Body of pancreas (tissue), 4 donors: ENCODE measurements around the gene ABLIM1. TPM values are rescaled to one million over a fixed set of nuclear protein-coding genes. Genes with fewer than 3 reads are reported as not detected.

Experiments used
- ATAC-seq: fragments of 150-250 bp; one replicate; pipeline ENCODE4 v1.9.1; 2016
- DNase-seq, 4 donors: peaks; one replicate each; pipeline ENCODE4 v3.0.0-alpha.2; 2019
- H3K27ac ChIP-seq, 4 donors: fragments of 200-600 bp; sonication (generic); 1 replicate in 3 of 4; 2 replicates in 1 of 4; pipeline versions ENCODE4 v1.5.1 to v1.6.1; 2016 to 2019; ENCODE audit warnings: mild to moderate bottlenecking in 1 of 4, mixed read lengths in 1 of 4, moderate library complexity in 1 of 4
- H3K27me3 ChIP-seq, 2 donors: fragments of 200-600 bp; sonication (generic); one replicate each; pipeline ENCODE4 v1.6.0; 2016; ENCODE audit warnings: mild to moderate bottlenecking in 1 of 2
- H3K36me3 ChIP-seq, 2 donors: fragments of 200-600 bp; sonication (generic); replicated peaks in 1 of 2; 2 replicates each; pipeline ENCODE4 v1.5.1; 2016; ENCODE audit warnings: low read depth in 2 of 2; ENCODE audit not compliant: insufficient read depth in 1 of 2
- H3K4me1 ChIP-seq: fragments of 200-600 bp; sonication (generic); one replicate; pipeline ENCODE4 v1.6.0; 2016
- H3K4me3 ChIP-seq, 2 donors: fragments of 200-600 bp; sonication (generic); 1 replicate in 1 of 2; 2 replicates in 1 of 2; pipeline ENCODE4 v1.5.1; 2016 to 2019
- H3K9me3 ChIP-seq, 3 donors: fragments of 200-600 bp; sonication (generic); 1 replicate in 2 of 3; 2 replicates in 1 of 3; pipeline ENCODE4 v1.5.1; 2016
- CTCF ChIP-seq, 7 experiments: fragments of 450-650 bp in 4 of 7; fragments of 200-600 bp in 3 of 7; sonication (generic) in 3 of 7; IDR thresholded peaks; one replicate each; pipeline ENCODE4 v1.5.1; 2016 to 2019; ENCODE audit warnings: antibody characterized with exemption in 7 of 7
- POLR2A ChIP-seq, 3 donors: fragments of 450-650 bp; IDR thresholded peaks; one replicate each; pipeline ENCODE4 v1.6.1; 2016; ENCODE audit warnings: antibody characterized with exemption in 3 of 3, mild to moderate bottlenecking in 2 of 3
- WGBS, 2 donors: methylation state at CpG; one replicate each; pipeline ENCODE4 v1.1.5; 2017; 5-methylcytosine and 5-hydroxymethylcytosine counted together
- intact Hi-C: fragments of 100-400 bp; cut with DNase I; formaldehyde crosslinking; loops from one replicate; pipeline ENCODE4 v1.15.1; 2023
- total RNA-seq, 2 donors: library from RNA; depleted of rRNA; stranded (reverse); fragments of >200 nt; gene quantifications; one replicate each; pipeline ENCODE4 v1.1.0, GENCODE V29; 2016

Gene ABLIM1
- total RNA-seq, 2 donors from 2014 or later: 34.6 to 54.7 TPM

DNA sequence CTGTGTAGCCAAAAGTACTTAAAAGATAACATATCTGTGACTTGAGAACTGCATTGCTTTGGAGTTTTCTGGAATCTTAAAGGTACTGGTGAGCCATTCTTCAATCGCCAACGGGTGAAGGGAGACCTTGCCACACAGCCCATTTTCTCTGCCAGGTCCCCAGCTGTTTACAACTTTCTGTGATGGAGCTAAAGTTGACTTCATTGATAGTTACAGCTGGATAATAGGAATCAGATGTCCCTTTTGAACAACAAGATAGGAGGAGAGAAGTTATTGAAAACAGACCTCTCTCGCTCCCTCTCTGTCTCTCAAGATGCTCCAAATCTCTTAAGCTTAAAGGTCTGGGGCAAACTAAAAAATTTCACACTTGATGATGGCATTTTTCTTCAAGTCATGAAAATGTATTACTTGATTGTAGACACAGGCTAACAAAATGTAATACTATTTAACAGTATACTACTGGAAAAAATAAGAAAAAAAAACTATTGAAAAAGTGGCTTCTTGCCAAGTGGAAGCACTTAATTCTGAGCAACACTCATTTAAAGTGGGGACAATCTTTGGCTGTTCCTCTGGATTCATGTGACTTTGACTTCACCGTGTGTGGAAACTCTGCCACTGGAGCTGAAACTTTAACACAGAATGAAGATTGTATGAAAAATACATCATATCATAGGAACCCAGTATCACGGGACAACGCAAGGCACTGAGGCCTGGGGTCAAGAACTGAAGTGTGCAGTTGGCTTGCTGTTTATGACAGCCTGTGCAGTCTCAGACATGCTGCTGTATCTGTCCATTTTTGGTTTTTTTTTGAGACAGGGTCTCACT is 175.4 kb downstream of the ABLIM1 start:
- Histone ChIP-seq H3K36me3 (no peaks in the 10 kb centered on the region), H3K27ac (no peak overlapping the region), H3K4me1 (peaks cover 10% of the 10 kb centered on the region), H3K9me3 (no peaks in the 10 kb centered on the region), H3K27me3 (no peaks in the 10 kb centered on the region), H3K4me3 (no peak overlapping the region)
- DNase-seq (no peak), ATAC-seq (no peak)
- WGBS, 2 donors: 70 to 79% methylated on average over 6 of the region's 6 CpGs
- TF ChIP-seq CTCF (IDR thresholded peaks at IDR 0.05): no peak
- no peak for TF ChIP-seq POLR2A (IDR thresholded peaks at IDR 0.05)
- intact Hi-C loops: no loop called here

DNA sequence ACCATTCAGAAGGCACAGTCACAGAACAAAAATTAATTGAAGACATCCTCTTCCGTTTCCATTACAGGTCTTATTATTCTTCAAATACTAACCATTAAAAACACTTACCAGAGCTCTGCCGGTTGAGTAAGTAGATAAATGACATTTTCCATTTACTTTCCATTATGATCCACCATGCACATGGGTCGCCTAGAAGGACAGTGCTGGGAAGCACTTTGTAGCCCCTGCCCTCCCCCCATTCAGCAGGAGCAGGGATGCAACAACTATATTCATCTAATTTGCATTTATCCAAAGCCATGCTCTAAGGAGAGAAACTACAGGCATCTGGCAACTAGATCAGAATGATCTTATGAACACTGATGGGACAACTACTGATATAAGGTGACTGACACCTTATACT is 177.0 kb downstream of the ABLIM1 start:
- Histone ChIP-seq H3K36me3 (no peaks in the 10 kb centered on the region), H3K9me3 (no peaks in the 10 kb centered on the region), H3K27me3 (no peaks in the 10 kb centered on the region), H3K4me1 (peaks cover 10% of the 10 kb centered on the region), H3K27ac (no peak overlapping the region), H3K4me3 (no peak overlapping the region)
- no peak for ATAC-seq
- WGBS, 2 donors: 85 to 88% methylated on average over 3 of the region's 3 CpGs
- no peak for DNase-seq
- no peak for TF ChIP-seq CTCF (IDR thresholded peaks at IDR 0.05)
- no peak for TF ChIP-seq POLR2A (IDR thresholded peaks at IDR 0.05)
- intact Hi-C loops: loop anchor here (2.0 kb wide), 1 partner anchor 68 kb away; no protein-coding TSS in a partner anchor

GRCh38 chr10:114479836-114480235 is 178.2 kb downstream of the ABLIM1 start:
- H3K27me3 ChIP-seq: no peaks in the 10 kb centered on the region
- 94% methylated on average over 1 of the region's 1 CpG for WGBS, 2 donors
- DNase-seq: no peak
- TF ChIP-seq POLR2A (IDR thresholded peaks at IDR 0.05) (no peak), CTCF (IDR thresholded peaks at IDR 0.05) (no peak)
- no peak for ATAC-seq
- no peaks in the 10 kb centered on the region for H3K36me3 ChIP-seq
- intact Hi-C loops: loop anchor here (2.0 kb wide), 1 partner anchor 69 kb away; no protein-coding TSS in a partner anchor
- H3K9me3 ChIP-seq: no peaks in the 10 kb centered on the region
- peak overlapping the region in 1 of 4 donors; percentile 38 for H3K27ac ChIP-seq
- H3K4me3 ChIP-seq: no peak overlapping the region
- H3K4me1 ChIP-seq: peaks cover 10% of the 10 kb centered on the region

- WGBS, 2 donors: 2 to 14% methylated on average over 6 of the region's 6 CpGs
Observed at GRCh38 chr10:114479307-114479706, 178.8 kb downstream of the ABLIM1 start.

More at GRCh38 chr10:114479307-114479706, 178.8 kb downstream of the ABLIM1 start:
- intact Hi-C loops: no loop called here
- peak in 3 of 4 donors; percentile 36 to 49 (median 39) for DNase-seq
- TF ChIP-seq POLR2A (IDR thresholded peaks at IDR 0.05) (no peak), CTCF (IDR thresholded peaks at IDR 0.05) (no peak)
- peak; percentile 69 for ATAC-seq
- Histone ChIP-seq H3K27ac (peak overlapping the region in 3 of 4 donors; percentile 19 to 43 (median 38)), H3K4me3 (no peak overlapping the region), H3K27me3 (no peaks in the 10 kb centered on the region), H3K4me1 (peaks cover 10% of the 10 kb centered on the region), H3K36me3 (no peaks in the 10 kb centered on the region), H3K9me3 (no peaks in the 10 kb centered on the region)
